ENCODE measurements around the gene GLRX3. TPM values are rescaled to one million over a fixed set of nuclear protein-coding genes. Genes with fewer than 3 reads are reported as not detected.

Gene GLRX3
- total and polyA plus RNA-seq, 2 donors (not counting 3 experiments of a cell fraction or from before 2014, with no cell fraction given), result 71.6 to 132 TPM

DNA sequence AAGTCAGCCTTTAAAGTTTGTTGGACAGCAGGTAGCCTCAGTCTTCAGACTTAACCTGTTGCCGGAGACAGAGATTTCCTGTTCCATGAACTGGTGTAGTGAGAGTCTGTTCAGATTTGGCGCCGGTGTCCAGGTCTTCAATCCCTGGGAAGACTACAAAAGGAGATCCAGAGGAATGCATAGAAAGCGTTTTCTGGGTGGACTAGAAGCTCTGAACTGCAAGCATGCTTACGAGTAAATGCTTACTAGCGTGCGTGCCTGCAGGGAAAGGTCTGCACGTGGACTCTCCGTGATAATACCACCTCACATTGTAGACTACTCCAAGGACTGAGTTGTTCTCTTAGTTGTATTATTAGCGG, 878 bp downstream of the GLRX3 start:
- TF ChIP-seq MYC (IDR thresholded peaks at IDR 0.05; ENCODE audit: low read depth, low read length) (no peak), FOS (IDR thresholded peaks at IDR 0.05; ENCODE audit: borderline replicate concordance, insufficient read depth, low read length) (no peak), POLR2A (IDR thresholded peaks at IDR 0.05; ENCODE audit: low read depth, low read length) (no peak), POLR2AphosphoS5 (IDR thresholded peaks at IDR 0.05; ENCODE audit: insufficient read depth, low read depth, low read length) (no peak), GATA2 (IDR thresholded peaks at IDR 0.05; ENCODE audit: insufficient read depth, insufficient read length, low read depth, low read length) (no peak), JUN (IDR thresholded peaks at IDR 0.05; ENCODE audit: borderline replicate concordance, insufficient read depth, insufficient read length, low read depth) (no peak), EZH2 (IDR thresholded peaks at IDR 0.05; ENCODE audit: borderline replicate concordance, low read depth, low read length, severe bottlenecking) (no peak)
- TF ChIP-seq, protein P1, sequence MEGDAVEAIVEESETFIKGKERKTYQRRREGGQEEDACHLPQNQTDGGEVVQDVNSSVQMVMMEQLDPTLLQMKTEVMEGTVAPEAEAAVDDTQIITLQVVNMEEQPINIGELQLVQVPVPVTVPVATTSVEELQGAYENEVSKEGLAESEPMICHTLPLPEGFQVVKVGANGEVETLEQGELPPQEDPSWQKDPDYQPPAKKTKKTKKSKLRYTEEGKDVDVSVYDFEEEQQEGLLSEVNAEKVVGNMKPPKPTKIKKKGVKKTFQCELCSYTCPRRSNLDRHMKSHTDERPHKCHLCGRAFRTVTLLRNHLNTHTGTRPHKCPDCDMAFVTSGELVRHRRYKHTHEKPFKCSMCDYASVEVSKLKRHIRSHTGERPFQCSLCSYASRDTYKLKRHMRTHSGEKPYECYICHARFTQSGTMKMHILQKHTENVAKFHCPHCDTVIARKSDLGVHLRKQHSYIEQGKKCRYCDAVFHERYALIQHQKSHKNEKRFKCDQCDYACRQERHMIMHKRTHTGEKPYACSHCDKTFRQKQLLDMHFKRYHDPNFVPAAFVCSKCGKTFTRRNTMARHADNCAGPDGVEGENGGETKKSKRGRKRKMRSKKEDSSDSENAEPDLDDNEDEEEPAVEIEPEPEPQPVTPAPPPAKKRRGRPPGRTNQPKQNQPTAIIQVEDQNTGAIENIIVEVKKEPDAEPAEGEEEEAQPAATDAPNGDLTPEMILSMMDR (IDR thresholded peaks at IDR 0.05; ENCODE audit: extremely low read depth in 1 of 2, insufficient read depth in 1 of 2, low read depth in 1 of 2, low read length in 2 of 2), result no peak
- TF ChIP-seq, protein P2, sequence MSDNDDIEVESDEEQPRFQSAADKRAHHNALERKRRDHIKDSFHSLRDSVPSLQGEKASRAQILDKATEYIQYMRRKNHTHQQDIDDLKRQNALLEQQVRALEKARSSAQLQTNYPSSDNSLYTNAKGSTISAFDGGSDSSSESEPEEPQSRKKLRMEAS (IDR thresholded peaks at IDR 0.05; ENCODE audit: insufficient read depth, insufficient read length), result no peak
- H4K20me1 ChIP-seq (replicated peaks; ENCODE audit: control insufficient read depth, extremely low read depth, insufficient read depth, low read length), result no peaks in the 10 kb centered on the region
- peaks cover 19% of the 10 kb centered on the region for H3K4me1 ChIP-seq (ENCODE audit: control insufficient read depth, extremely low read depth, insufficient read depth, low read length)
- DNase-seq (ENCODE audit: low read depth, low spot score), result peak; percentile 55
- ChIA-PET CTCF (interaction anchor here (1.3 to 3.3 kb wide), 3 partner anchors 21 to 43 kb away, joined by 4 to 46 read pairs (median 6); partner anchors contain the start of gene C10orf143), POLR2A (interaction anchor here (2.5 kb wide), 1 partner anchor 26 kb away, joined by 24 read pairs; the partner anchor contains the start of gene C10orf143)
- TSS peak; percentile 38 for BruUV-seq (replicated peaks)
- no peaks in the 10 kb centered on the region for H3K9me3 ChIP-seq (replicated peaks; ENCODE audit: control insufficient read depth, insufficient read depth, low read length)
- peaks cover 58% of the 10 kb centered on the region for H3K79me2 ChIP-seq (ENCODE audit: control insufficient read depth, insufficient read depth, low read length)
- peak overlapping the region; percentile 80 to 95 (median 83) for H3K4me3 ChIP-seq (replicated peaks in 1 of 3; ENCODE audit: insufficient read depth in 1 of 3, low read depth in 1 of 3, low read length in 3 of 3)
- H3K9ac ChIP-seq (replicated peaks; ENCODE audit: extremely low read depth, insufficient read depth, low read length), result peak overlapping the region; percentile 87
- H3K4me2 ChIP-seq (ENCODE audit: insufficient read depth, low read length), result peak overlapping the region; percentile 89
- H3K36me3 ChIP-seq (ENCODE audit: control insufficient read depth in 2 of 2, extremely low read depth in 1 of 2, insufficient read depth in 2 of 2, low read length in 2 of 2), result peaks cover 0 to 4% of the 10 kb centered on the region in 2 experiments
- intact Hi-C loops (cut with micrococcal nuclease) (loop anchor here (2.0 kb wide), 1 partner anchor 18 kb away; no protein-coding TSS in a partner anchor), dilution Hi-C loops (cut with MboI; ENCODE audit: extremely low pct_ligation_motif_present, low sequenced_read_pairs) (no loop called here)
- H3K27ac ChIP-seq (ENCODE audit: insufficient read depth, low read depth, low read length), result peak overlapping the region; percentile 57
- H2AFZ ChIP-seq (ENCODE audit: low read depth, low read length), result peak overlapping the region; percentile 93
- H3K27me3 ChIP-seq (ENCODE audit: control insufficient read depth in 2 of 2, insufficient read depth in 2 of 2, low read length in 2 of 2), result no peaks in the 10 kb centered on the region
- FAIRE-seq, result peak; percentile 74
- no peaks in the 10 kb centered on the region for H3K9me1 ChIP-seq (replicated peaks; ENCODE audit: control insufficient read depth, extremely low read depth, insufficient read depth, low read length)

Data from endothelial cell of umbilical vein (primary cell).